Prostate gland (tissue), 2 donors: Measurements from ENCODE around the gene EML1. TPM values are rescaled to one million over a fixed set of nuclear protein-coding genes. Genes with fewer than 3 reads are reported as not detected.

Experiments used
- DNase-seq: peaks from one replicate; pipeline ENCODE4 v3.0.0-alpha.2; 2019; ENCODE audit warnings: low spot score
- H3K27ac ChIP-seq, 2 donors: fragments of 200-600 bp; sonication (generic); 2 replicates each; pipeline ENCODE4 v1.5.1; 2017 to 2019
- H3K27me3 ChIP-seq: fragments of 200-600 bp; sonication (generic); replicated peaks from 2 replicates; pipeline ENCODE4 v1.5.1; 2019; ENCODE audit not compliant: insufficient read depth
- H3K36me3 ChIP-seq, 2 donors: fragments of 200-600 bp; sonication (generic); 1 replicate in 1 of 2; 2 replicates in 1 of 2; pipeline versions ENCODE4 v1.5.1 to v1.8.1; 2017 to 2019
- H3K4me1 ChIP-seq: fragments of 200-600 bp; sonication (generic); replicated peaks from 2 replicates; pipeline ENCODE4 v1.5.1; 2019
- H3K4me3 ChIP-seq, 2 donors: fragments of 200-600 bp; sonication (generic); 2 replicates each; pipeline ENCODE4 v1.5.1; 2017 to 2019
- H3K9me3 ChIP-seq: fragments of 200-600 bp; sonication (generic); 2 replicates; pipeline ENCODE4 v1.5.1; 2017
- CTCF ChIP-seq, 4 experiments: fragments of 200-600 bp in 2 of 4; fragments of 450-650 bp in 2 of 4; sonication (generic) in 2 of 4; IDR thresholded peaks; 1 replicate in 3 of 4; 2 replicates in 1 of 4; pipeline ENCODE4 v1.5.1; 2016 to 2019; ENCODE audit warnings: antibody characterized with exemption in 4 of 4, mild to moderate bottlenecking in 2 of 4, moderate library complexity in 2 of 4
- POLR2A ChIP-seq: fragments of 450-650 bp; IDR thresholded peaks from one replicate; pipeline ENCODE4 v1.6.1; 2016; ENCODE audit warnings: antibody characterized with exemption, mild to moderate bottlenecking
- POLR2AphosphoS5 ChIP-seq: sonication (generic); formaldehyde crosslinking; IDR thresholded peaks from one replicate; pipeline ENCODE4 v1.6.1; 2017; ENCODE audit warnings: antibody characterized with exemption
- WGBS: methylation state at CpG from one replicate; pipeline ENCODE4 v1.1.5; 2018; 5-methylcytosine and 5-hydroxymethylcytosine counted together
- intact Hi-C: fragments of 100-400 bp; cut with DNase I; formaldehyde crosslinking; loops from one replicate; pipeline ENCODE4 v1.14.2; 2022
- total RNA-seq, 2 donors: library from RNA; depleted of rRNA; stranded (reverse); fragments of >200 nt; gene quantifications; one replicate each; pipeline ENCODE4 v1.1.0, GENCODE V29; 2016

EML1 gene
- total RNA-seq, 2 donors from 2014 or later: 7.0 to 31.8 TPM

- intact Hi-C loops: no loop called here
- H3K36me3 ChIP-seq: no peaks in the 10 kb centered on the region
- TF ChIP-seq POLR2AphosphoS5 (no peak), CTCF (IDR thresholded peaks at IDR 0.05) (no peak), POLR2A (no peak)
- H3K27me3 ChIP-seq: no peaks in the 10 kb centered on the region
- no peak overlapping the region for H3K27ac ChIP-seq
- no peaks in the 10 kb centered on the region for H3K9me3 ChIP-seq
- no peak overlapping the region for H3K4me3 ChIP-seq
- 62% methylated on average over 6 of the region's 6 CpGs for WGBS
- no peaks in the 10 kb centered on the region for H3K4me1 ChIP-seq
- DNase-seq: no peak
These were observed 137.4 kb downstream of the EML1 start for GRCh38 chr14:99930420-99931274.

GRCh38 chr14:99931308-99931707 lies 138.1 kb downstream of the EML1 start:
- Histone ChIP-seq H3K27ac (no peak overlapping the region), H3K36me3 (no peaks in the 10 kb centered on the region), H3K27me3 (no peaks in the 10 kb centered on the region), H3K9me3 (no peaks in the 10 kb centered on the region), H3K4me3 (no peak overlapping the region), H3K4me1 (no peaks in the 10 kb centered on the region)
- intact Hi-C loops: no loop called here
- no peak for TF ChIP-seq POLR2AphosphoS5
- TF ChIP-seq CTCF (IDR thresholded peaks at IDR 0.05): no peak
- no peak for TF ChIP-seq POLR2A
- WGBS: 78% methylated on average over 4 of the region's 4 CpGs
- DNase-seq: no peak

- intact Hi-C loops: no loop called here
- no peaks in the 10 kb centered on the region for H3K36me3 ChIP-seq
- no peaks in the 10 kb centered on the region for H3K9me3 ChIP-seq
- H3K4me1 ChIP-seq: no peaks in the 10 kb centered on the region
- TF ChIP-seq POLR2A (no peak), CTCF (IDR thresholded peaks at IDR 0.05) (no peak), POLR2AphosphoS5 (no peak)
- DNase-seq: no peak
- 95% methylated on average over 16 of the region's 16 CpGs for WGBS
- H3K4me3 ChIP-seq: no peak overlapping the region
- no peaks in the 10 kb centered on the region for H3K27me3 ChIP-seq
- no peak overlapping the region for H3K27ac ChIP-seq
These were observed 142.8 kb downstream of the EML1 start for GRCh38 chr14:99936056-99936455.

- H3K4me1 ChIP-seq: no peaks in the 10 kb centered on the region
- no peak for DNase-seq
- no peak overlapping the region for H3K27ac ChIP-seq
- H3K36me3 ChIP-seq: no peaks in the 10 kb centered on the region
- TF ChIP-seq POLR2A: no peak
- no peak for TF ChIP-seq POLR2AphosphoS5
- no peaks in the 10 kb centered on the region for H3K27me3 ChIP-seq
- no peak overlapping the region for H3K4me3 ChIP-seq
- intact Hi-C loops: no loop called here
- no peaks in the 10 kb centered on the region for H3K9me3 ChIP-seq
- WGBS: 90% methylated on average over 20 of the region's 29 CpGs
These were observed 143.7 kb downstream of the EML1 start for GRCh38 chr14:99936738-99937474.

GRCh38 chr14:99937475-99938244 lies 144.4 kb downstream of the EML1 start:
- Histone ChIP-seq H3K9me3 (no peaks in the 10 kb centered on the region), H3K36me3 (no peaks in the 10 kb centered on the region), H3K27me3 (no peaks in the 10 kb centered on the region), H3K4me1 (no peaks in the 10 kb centered on the region), H3K4me3 (no peak overlapping the region), H3K27ac (no peak overlapping the region)
- DNase-seq: no peak
- 57% methylated on average over 14 of the region's 14 CpGs for WGBS
- TF ChIP-seq POLR2AphosphoS5 (no peak), CTCF (IDR thresholded peaks at IDR 0.05) (no peak), POLR2A (no peak)
- intact Hi-C loops: no loop called here
